ENCODE measurements around the gene HES3.

HES3 gene

DNA sequence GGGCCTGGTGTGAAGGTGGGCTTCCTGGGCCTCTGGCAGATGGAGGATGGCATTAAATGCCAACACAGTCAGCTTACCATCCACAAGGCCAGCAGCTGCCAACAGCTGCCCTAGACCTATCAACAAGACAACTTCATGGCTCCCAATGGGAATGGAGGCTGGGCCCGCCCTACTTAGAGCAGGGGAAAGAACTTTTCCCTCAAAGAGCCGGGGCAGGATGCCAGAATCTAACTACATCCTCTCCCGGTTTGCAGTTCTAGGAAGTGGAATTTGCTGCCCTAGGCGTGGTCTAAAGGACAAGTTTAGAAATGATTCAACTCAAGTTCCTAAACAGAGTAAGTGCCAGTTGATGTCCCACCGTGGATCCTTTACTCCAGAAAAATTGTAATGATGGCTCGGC, 21.3 kb upstream of the HES3 start:
- Histone ChIP-seq H3K36me3 (ENCODE audit: control insufficient read depth, low read length) (peaks cover 69% of the 10 kb centered on the region), H3K9me3 (ENCODE audit: control insufficient read depth, insufficient read depth, low read length) (no peaks in the 10 kb centered on the region), H3K9me2 (replicated peaks; ENCODE audit: control insufficient read depth, low read length) (no peaks in the 10 kb centered on the region), H4K20me1 (ENCODE audit: control insufficient read depth, insufficient read depth, low read depth, low read length) (peaks cover 8% of the 10 kb centered on the region; the same call in 1 of the 2 replicates), H3K79me2 (ENCODE audit: control insufficient read depth, low read length) (peaks cover 22% of the 10 kb centered on the region), H3F3A (ENCODE audit: control insufficient read depth, insufficient read depth) (no peaks in the 10 kb centered on the region; the same call in 1 of the 2 replicates), H3K27me3 (ENCODE audit: control insufficient read depth, low read length) (no peaks in the 10 kb centered on the region), H3K4me2 (ENCODE audit: low read length) (no peak overlapping the region), H3K27ac (ENCODE audit: low read depth, low read length) (no peak overlapping the region), H3K4me3 (ENCODE audit: low read length) (no peak overlapping the region), H3K4me1 (ENCODE audit: control insufficient read depth, low read length) (no peaks in the 10 kb centered on the region)
- no peak for TF ChIP-seq EZH2phosphoT487 (IDR thresholded peaks at IDR 0.05; ENCODE audit: borderline replicate concordance, low read length)
- TF ChIP-seq, protein P1, sequence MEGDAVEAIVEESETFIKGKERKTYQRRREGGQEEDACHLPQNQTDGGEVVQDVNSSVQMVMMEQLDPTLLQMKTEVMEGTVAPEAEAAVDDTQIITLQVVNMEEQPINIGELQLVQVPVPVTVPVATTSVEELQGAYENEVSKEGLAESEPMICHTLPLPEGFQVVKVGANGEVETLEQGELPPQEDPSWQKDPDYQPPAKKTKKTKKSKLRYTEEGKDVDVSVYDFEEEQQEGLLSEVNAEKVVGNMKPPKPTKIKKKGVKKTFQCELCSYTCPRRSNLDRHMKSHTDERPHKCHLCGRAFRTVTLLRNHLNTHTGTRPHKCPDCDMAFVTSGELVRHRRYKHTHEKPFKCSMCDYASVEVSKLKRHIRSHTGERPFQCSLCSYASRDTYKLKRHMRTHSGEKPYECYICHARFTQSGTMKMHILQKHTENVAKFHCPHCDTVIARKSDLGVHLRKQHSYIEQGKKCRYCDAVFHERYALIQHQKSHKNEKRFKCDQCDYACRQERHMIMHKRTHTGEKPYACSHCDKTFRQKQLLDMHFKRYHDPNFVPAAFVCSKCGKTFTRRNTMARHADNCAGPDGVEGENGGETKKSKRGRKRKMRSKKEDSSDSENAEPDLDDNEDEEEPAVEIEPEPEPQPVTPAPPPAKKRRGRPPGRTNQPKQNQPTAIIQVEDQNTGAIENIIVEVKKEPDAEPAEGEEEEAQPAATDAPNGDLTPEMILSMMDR (IDR thresholded peaks at IDR 0.05; ENCODE audit: low read depth, low read length, poor library complexity, severe bottlenecking), result no peak

DNA sequence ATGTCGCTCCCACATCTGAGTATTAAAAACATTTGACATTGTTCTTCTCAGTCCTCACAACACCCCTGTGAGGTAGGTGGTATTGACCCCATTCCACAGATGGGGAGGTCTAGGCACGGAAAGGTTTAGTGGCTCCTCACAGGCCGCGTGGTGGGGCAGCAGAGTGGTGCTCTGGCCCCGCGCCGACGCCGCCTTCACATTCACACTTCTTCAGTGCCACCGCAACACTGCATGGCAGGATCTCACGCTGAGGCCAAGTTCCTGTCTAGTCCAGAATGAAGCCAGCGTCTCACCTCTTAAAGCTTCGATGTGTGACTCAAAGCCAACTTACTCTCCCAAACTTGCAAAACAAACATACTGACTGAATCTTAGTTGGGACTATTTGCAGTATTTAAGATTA, 20.4 kb upstream of the HES3 start:
- peaks cover 8% of the 10 kb centered on the region; the same call in 1 of the 2 replicates for H4K20me1 ChIP-seq (ENCODE audit: control insufficient read depth, insufficient read depth, low read depth, low read length)
- H3K36me3 ChIP-seq (ENCODE audit: control insufficient read depth, low read length), result peaks cover 74% of the 10 kb centered on the region
- H3K27me3 ChIP-seq (ENCODE audit: control insufficient read depth, low read length), result no peaks in the 10 kb centered on the region

DNA sequence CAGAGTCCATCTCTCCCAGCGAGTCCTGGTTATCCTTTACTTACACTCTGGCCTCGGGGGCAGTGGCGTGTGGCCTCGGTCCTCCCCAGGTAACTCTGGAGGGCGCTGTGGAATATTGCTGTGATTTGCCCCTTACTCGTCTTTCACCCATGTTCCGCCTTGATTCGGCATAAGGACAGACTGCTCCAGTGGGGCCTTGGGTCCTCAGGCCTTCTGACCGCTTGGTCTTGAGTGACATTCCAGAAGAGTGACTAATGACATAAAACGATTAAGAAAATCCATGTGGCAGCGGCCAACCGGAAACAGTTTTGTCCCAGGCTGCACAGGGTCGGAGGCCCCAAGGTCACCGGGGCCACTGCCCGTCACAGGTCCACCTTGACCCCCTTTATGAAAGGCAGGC, 19.3 kb upstream of the HES3 start:
- H3K79me2 ChIP-seq (ENCODE audit: control insufficient read depth, low read length), result peaks cover 30% of the 10 kb centered on the region
- H3F3A ChIP-seq (ENCODE audit: control insufficient read depth, insufficient read depth), result no peaks in the 10 kb centered on the region; the same call in 1 of the 2 replicates
- peaks cover 8% of the 10 kb centered on the region; the same call in 1 of the 2 replicates for H4K20me1 ChIP-seq (ENCODE audit: control insufficient read depth, insufficient read depth, low read depth, low read length)
- no peaks in the 10 kb centered on the region for H3K9me3 ChIP-seq (ENCODE audit: control insufficient read depth, insufficient read depth, low read length)
- H3K27ac ChIP-seq (ENCODE audit: low read depth, low read length), result no peak overlapping the region
- no peak overlapping the region for H3K4me3 ChIP-seq (ENCODE audit: low read length)
- no peak for TF ChIP-seq EZH2phosphoT487 (IDR thresholded peaks at IDR 0.05; ENCODE audit: borderline replicate concordance, low read length)
- TF ChIP-seq, protein P1 (IDR thresholded peaks at IDR 0.05; ENCODE audit: low read depth, low read length, poor library complexity, severe bottlenecking), result no peak
- no peaks in the 10 kb centered on the region for H3K9me2 ChIP-seq (replicated peaks; ENCODE audit: control insufficient read depth, low read length)
- H3K36me3 ChIP-seq (ENCODE audit: control insufficient read depth, low read length), result peaks cover 81% of the 10 kb centered on the region
- H3K4me1 ChIP-seq (ENCODE audit: control insufficient read depth, low read length), result no peaks in the 10 kb centered on the region
- H3K27me3 ChIP-seq (ENCODE audit: control insufficient read depth, low read length), result no peaks in the 10 kb centered on the region
- H3K4me2 ChIP-seq (ENCODE audit: low read length), result no peak overlapping the region

More for the DNA sequence above, 20.4 kb upstream of the HES3 start:
- H3K4me1 ChIP-seq (ENCODE audit: control insufficient read depth, low read length), result no peaks in the 10 kb centered on the region
- no peak overlapping the region for H3K27ac ChIP-seq (ENCODE audit: low read depth, low read length)
- no peak overlapping the region for H3K4me2 ChIP-seq (ENCODE audit: low read length)
- TF ChIP-seq EZH2phosphoT487 (IDR thresholded peaks at IDR 0.05; ENCODE audit: borderline replicate concordance, low read length), result no peak
- TF ChIP-seq, protein P1 (IDR thresholded peaks at IDR 0.05; ENCODE audit: low read depth, low read length, poor library complexity, severe bottlenecking), result no peak
- no peaks in the 10 kb centered on the region for H3K9me2 ChIP-seq (replicated peaks; ENCODE audit: control insufficient read depth, low read length)
- H3K9me3 ChIP-seq (ENCODE audit: control insufficient read depth, insufficient read depth, low read length), result no peaks in the 10 kb centered on the region
- no peaks in the 10 kb centered on the region; the same call in 1 of the 2 replicates for H3F3A ChIP-seq (ENCODE audit: control insufficient read depth, insufficient read depth)
- no peak overlapping the region for H3K4me3 ChIP-seq (ENCODE audit: low read length)
- peaks cover 25% of the 10 kb centered on the region for H3K79me2 ChIP-seq (ENCODE audit: control insufficient read depth, low read length)

Data from DOHH2 (cell line).